ENCODE results near the gene METTL27.
"Not testable (repeated sequence)": the region's sequence is repeated elsewhere in the genome, so short reads cannot be mapped to it uniquely, and the experiment has no call there.

DNA sequence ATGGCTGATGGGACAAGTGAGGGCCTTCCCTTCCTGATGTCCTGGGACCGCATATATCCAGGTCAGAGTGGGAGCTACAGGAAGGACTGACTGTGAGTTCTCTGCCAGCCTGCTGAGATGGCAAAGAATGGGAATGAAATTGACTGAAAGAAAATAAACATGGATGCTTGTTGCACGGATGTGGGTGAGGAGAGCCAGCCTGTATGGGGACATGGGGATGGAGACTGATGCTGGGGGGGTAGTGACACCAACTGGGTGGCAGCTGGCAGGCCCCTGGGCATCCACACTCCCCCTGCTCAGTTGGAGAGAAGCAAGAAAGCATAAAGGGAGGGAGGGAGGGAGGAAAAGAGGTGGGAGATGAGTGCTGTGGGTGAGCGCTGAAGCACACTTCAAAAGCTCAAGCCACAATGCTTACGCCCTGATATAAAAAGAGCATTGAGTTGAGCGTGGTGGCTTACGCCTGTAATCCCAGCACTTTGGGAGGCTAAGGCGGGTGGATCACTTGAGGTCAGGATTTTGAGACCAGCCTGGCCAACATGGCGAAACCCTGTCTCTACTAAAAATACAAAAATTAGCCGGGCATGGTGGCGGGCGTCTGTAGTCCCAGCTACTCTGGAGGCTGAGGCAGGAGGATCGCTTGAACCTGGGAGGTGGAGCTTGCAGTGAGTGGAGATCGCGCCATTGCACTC lies 20.6 kb downstream of the METTL27 start:
- TF ChIP-seq CTCF, POLR2A, EP300, POLR2AphosphoS5 (IDR thresholded peaks at IDR 0.05): not testable (repeated sequence)

Data from suprapubic skin (tissue), 4 donors.